Measurements from ENCODE around the gene WDR46.
A peak's percentile ranks its signal among the peaks of the same experiment; 100 is the strongest.

Gene WDR46

GRCh38 chr6:33251395-33252012 lies 37.5 kb downstream of the WDR46 start:
- Histone ChIP-seq H3K36me3 (peaks cover 17% of the 10 kb centered on the region), H3K27ac (no peak overlapping the region), H3K9me3 (ENCODE audit: severe bottlenecking) (no peaks in the 10 kb centered on the region), H3K27me3 (ENCODE audit: insufficient read depth, low read depth, severe bottlenecking) (no peaks in the 10 kb centered on the region), H3K4me3 (ENCODE audit: low read depth, low read length) (no peak overlapping the region)
- no peak for DNase-seq
- TF ChIP-seq CTCF (IDR thresholded peaks at IDR 0.05; ENCODE audit: low read depth, low read length) = no peak

GRCh38 chr6:33250731-33251130 lies 38.3 kb downstream of the WDR46 start:
- H3K4me3 ChIP-seq (ENCODE audit: low read depth, low read length) = no peak overlapping the region
- TF ChIP-seq CTCF (IDR thresholded peaks at IDR 0.05; ENCODE audit: low read depth, low read length) = no peak
- no peak overlapping the region for H3K27ac ChIP-seq
- peaks cover 14% of the 10 kb centered on the region for H3K36me3 ChIP-seq
- no peaks in the 10 kb centered on the region for H3K27me3 ChIP-seq (ENCODE audit: insufficient read depth, low read depth, severe bottlenecking)
- no peak for DNase-seq
- H3K9me3 ChIP-seq (ENCODE audit: severe bottlenecking) = no peaks in the 10 kb centered on the region

GRCh38 chr6:33249732-33250630 lies 39.1 kb downstream of the WDR46 start:
- peaks cover 13% of the 10 kb centered on the region for H3K36me3 ChIP-seq
- no peaks in the 10 kb centered on the region for H3K27me3 ChIP-seq (ENCODE audit: insufficient read depth, low read depth, severe bottlenecking)
- peak; percentile 34 for DNase-seq
- peak overlapping the region; percentile 78 for H3K4me3 ChIP-seq (ENCODE audit: low read depth, low read length)
- TF ChIP-seq CTCF (IDR thresholded peaks at IDR 0.05; ENCODE audit: low read depth, low read length) = no peak
- H3K9me3 ChIP-seq (ENCODE audit: severe bottlenecking) = no peaks in the 10 kb centered on the region
- peak overlapping the region; percentile 69 for H3K27ac ChIP-seq

GRCh38 chr6:33248932-33249731 lies 39.9 kb downstream of the WDR46 start:
- Histone ChIP-seq H3K27ac (peak overlapping the region; percentile 69), H3K36me3 (peaks cover 13% of the 10 kb centered on the region), H3K27me3 (ENCODE audit: insufficient read depth, low read depth, severe bottlenecking) (no peaks in the 10 kb centered on the region), H3K4me3 (ENCODE audit: low read depth, low read length) (peak overlapping the region; percentile 78), H3K9me3 (ENCODE audit: severe bottlenecking) (no peaks in the 10 kb centered on the region)
- peak; percentile 100 for DNase-seq
- peak; percentile 39; the same call in 1 of the 2 replicates for TF ChIP-seq CTCF (IDR thresholded peaks at IDR 0.05; ENCODE audit: low read depth, low read length)

GRCh38 chr6:33248643-33248931 lies 40.5 kb downstream of the WDR46 start:
- DNase-seq = no peak
- TF ChIP-seq CTCF (IDR thresholded peaks at IDR 0.05; ENCODE audit: low read depth, low read length) = no peak
- peak overlapping the region; percentile 78 for H3K4me3 ChIP-seq (ENCODE audit: low read depth, low read length)
- peaks cover 13% of the 10 kb centered on the region for H3K36me3 ChIP-seq
- no peaks in the 10 kb centered on the region for H3K27me3 ChIP-seq (ENCODE audit: insufficient read depth, low read depth, severe bottlenecking)
- H3K27ac ChIP-seq = peak overlapping the region; percentile 37
- no peaks in the 10 kb centered on the region for H3K9me3 ChIP-seq (ENCODE audit: severe bottlenecking)
